T-helper 2 cell (primary cell): ENCODE data around the gene C4orf36.
"Not testable (repeated sequence)": the region's sequence is repeated elsewhere in the genome, so short reads cannot be mapped to it uniquely, and the experiment has no call there.

Experiments
- DNase-seq, 5 experiments: peaks; one replicate each; pipeline versions ENCODE4 v3.0.0 to v3.0.0-alpha.2; 2012 to 2022

The C4orf36 gene

GRCh38 chr4:86917212-86918039, 25.2 kb upstream of the C4orf36 start:
- no peak for DNase-seq

DNA sequence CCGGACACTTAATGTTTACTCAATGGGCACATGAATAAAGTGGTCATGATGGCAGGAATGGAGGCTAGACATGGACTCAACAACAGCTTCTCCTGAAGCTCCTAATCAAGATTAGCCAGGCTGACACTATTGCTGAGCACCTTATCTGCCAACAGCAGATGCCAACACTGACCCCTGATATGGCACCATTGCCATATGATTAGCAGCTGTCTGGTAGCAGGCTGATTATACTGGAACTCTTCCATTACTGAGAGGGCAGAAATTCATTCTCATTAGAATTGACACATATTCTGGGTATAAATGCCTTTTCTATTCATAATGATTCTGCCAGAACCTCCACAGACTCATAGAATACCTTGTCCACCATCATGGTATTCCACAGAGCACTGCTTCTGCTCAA, 24.2 kb upstream of the C4orf36 start:
- no peak for DNase-seq

DNA sequence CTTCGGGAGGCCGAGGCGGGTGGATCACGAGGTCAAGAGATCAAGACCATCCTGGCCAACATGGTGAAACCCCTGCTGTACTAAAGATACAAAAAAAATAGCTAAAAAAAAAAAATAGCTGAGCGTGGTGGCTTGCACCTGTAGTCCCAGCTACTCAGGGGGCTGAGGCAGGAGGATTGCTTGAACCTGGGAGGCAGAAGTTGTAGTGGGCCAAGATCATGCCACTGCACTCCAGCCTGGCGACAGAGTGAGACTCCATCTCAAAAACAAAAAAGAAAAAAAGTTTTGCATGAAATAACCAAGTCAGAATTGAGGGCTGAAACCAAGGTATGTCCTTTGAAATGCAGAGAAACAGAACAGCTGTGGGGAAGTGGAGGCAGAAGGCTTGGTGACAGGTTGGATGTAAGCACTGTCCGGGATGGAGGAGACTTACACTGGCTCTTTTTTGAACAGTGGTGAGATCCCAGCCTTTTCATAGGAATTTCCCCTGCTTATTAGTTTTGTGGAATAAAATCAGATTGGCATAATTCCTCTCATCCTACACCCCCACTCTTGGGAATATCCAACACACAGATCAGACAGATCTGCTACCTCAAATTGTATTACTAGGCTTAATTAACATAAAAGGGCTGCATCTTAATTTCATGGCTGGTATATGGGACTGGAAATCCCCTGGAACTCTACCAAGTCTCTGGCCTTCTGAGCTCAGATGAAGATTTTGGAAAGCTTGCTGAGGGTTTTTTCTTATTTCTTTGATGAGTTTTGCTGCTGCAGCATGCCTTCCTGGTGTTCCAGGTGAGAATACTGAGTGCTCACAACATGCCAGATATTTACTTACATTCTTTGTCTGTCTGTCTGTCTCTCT, 18.8 kb upstream of the C4orf36 start:
- DNase-seq = no peak

- no peak for DNase-seq
Measured at GRCh38 chr4:86910369-86910768, 18.1 kb upstream of the C4orf36 start.

GRCh38 chr4:86909546-86910295, 17.5 kb upstream of the C4orf36 start:
- no peak for DNase-seq

DNA sequence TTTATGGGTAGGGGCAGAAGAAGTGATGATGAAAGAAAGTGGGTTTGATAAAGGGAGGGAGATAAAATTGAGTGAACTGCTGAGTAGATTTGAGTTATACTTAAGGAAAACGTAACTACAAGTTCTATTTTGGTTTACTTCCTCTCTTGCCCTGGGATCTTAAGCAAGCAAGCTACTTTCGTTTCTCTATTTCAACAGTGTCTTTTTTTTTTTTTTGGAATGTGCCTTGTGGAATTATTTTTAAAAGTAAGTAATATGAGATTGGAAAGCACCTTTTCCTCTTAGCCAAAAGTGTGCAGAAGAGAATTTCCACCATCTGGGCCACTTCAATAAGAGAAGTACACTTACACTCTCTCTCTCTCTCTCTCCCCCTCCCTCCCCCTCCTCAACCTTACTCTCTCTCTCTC, 16.0 kb upstream of the C4orf36 start:
- DNase-seq = no peak

DNA sequence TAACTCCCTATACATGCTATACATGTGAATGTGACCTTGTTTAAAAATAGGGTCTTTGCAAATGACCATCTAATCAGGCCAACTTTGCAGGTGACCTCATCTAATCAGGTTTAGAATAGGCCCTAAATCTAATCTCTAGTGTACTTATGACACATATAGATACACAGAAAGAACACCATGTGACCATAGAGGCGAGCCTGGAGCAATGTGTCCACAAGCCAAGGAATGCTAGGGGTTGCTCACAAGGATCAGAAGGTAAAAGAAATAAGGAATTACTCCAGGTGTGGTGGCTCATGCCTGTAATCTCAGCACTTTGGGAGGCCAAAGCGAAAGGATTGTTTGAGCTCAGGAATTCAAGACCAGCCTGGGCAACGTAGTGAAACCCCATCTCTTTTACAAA, 9.6 kb upstream of the C4orf36 start:
- DNase-seq = no peak

DNA sequence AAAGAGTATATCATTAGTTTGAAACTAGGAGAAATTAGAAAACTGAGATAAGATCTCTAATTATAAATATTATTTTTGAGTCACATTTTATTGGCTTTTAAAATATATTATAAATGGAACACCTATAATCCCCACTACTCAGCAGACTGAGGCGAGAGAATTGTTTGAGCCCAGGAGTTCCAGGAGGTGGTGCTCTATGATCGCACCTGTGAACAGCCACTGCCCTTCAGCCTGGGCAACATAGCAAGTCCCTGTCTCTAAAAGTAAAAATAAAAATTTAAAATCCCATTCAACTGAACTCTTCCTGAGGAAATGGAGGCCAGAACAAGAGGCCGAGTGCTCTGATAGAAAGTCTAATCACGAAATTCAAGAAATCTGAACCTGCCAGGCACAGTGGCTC, 6.3 kb upstream of the C4orf36 start:
- no peak for DNase-seq

GRCh38 chr4:86896596-86896995, 4.4 kb upstream of the C4orf36 start:
- DNase-seq = no peak

GRCh38 chr4:86895692-86896488, 3.7 kb upstream of the C4orf36 start:
- peak in 1 of 5 experiments; percentile 71 for DNase-seq

DNA sequence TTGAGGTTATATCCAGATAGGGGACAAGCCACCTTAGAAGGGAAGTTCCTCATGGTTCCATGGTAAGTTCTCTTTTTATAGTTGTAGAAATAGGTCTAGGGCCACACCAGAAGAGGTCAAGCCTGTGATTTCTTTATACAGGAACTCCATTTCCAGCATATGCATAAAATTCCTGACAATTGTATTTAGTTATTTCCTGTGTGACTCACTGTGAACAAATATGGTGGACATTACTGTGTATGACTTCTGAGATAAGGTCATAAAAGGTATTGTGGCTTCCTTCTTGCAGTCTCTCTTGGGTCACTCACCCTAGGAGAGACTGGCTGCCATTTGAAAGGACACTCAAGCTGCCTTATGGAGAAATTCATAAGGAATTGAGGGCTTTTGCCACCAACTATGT, 2.2 kb upstream of the C4orf36 start:
- DNase-seq = no peak

DNA sequence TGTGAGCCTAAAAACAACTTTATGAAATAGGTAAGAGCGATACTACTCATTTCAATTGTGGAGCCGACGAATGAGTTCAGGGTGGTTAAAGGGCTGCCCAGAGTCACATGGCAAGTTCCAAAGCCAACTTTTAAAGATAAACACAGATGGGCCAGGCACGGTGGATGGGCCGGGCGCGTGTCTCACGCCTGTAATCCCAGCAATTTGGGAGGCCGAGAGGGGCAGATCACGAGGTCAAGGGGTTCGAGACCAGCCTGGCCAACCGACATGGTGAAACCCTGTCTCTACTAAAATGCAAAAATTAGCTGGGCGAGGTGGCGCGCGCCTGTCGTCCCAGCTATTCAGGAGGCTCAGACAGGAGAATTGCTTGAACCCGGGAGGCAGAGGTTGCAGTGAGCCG, 914 bp upstream of the C4orf36 start:
- DNase-seq = no peak

DNA sequence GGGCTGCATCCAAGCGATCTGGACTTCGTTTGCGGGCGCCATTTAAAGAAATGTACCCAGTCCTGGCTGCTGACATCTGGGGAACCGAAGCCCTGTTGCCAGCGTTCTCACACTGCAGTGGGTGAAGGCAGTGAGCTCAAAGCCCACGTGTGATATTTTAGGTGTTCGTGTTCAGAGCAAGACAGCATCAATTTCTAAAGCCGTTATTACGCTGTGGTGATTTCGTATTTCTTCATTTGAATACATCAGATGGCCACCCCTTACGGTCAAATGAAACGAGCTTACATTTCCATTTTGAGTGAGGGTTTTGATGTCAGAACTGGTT, 376 bp upstream of the C4orf36 start:
- no peak for DNase-seq

- no peak for DNase-seq
Measured at GRCh38 chr4:86890790-86891189, 1.4 kb downstream of the C4orf36 start.

DNA sequence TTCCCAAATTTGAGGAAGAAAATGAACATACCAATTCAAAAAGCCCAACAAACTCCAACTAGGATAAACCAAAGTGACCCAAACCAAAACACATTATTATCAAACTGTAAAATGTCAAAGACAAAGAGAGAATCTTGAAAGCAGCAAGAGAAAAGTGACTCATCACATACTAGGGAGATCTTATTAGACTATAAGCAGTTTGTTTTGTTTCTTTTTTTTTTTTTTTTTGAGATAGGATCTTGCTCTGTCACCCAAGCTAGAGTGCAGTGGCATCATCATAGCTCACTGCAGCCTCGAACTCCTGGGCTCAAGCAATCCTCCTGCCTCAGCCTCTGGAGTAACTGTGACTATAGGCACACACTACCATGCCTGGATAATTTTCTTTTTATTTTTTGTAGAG, 12.6 kb downstream of the C4orf36 start:
- DNase-seq = no peak

- no peak for DNase-seq
Measured at GRCh38 chr4:86878640-86879039, 13.6 kb downstream of the C4orf36 start.

GRCh38 chr4:86876894-86877685, 15.1 kb downstream of the C4orf36 start:
- DNase-seq = no peak

DNA sequence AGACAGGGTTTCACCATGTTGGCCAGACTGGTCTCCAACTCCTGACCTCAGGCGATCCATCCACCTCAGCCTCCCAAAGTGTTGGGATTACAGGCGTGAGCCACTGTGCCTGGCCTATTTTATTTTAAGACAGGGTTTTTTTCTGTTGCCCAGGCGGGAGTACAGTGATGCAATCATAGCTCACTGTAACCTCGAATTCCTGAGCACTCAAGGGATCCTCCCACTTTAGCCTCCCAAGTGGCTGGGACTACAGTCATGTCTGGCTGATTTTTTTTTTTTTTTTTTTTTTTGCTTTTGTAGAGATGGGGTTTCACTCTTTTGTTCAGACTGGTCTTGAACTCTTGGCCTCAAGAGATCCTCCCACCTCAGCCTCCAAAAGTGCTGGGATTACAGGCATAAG, 16.8 kb downstream of the C4orf36 start:
- DNase-seq = not testable (repeated sequence)

GRCh38 chr4:86872135-86872534, 20.1 kb downstream of the C4orf36 start:
- no peak for DNase-seq

DNA sequence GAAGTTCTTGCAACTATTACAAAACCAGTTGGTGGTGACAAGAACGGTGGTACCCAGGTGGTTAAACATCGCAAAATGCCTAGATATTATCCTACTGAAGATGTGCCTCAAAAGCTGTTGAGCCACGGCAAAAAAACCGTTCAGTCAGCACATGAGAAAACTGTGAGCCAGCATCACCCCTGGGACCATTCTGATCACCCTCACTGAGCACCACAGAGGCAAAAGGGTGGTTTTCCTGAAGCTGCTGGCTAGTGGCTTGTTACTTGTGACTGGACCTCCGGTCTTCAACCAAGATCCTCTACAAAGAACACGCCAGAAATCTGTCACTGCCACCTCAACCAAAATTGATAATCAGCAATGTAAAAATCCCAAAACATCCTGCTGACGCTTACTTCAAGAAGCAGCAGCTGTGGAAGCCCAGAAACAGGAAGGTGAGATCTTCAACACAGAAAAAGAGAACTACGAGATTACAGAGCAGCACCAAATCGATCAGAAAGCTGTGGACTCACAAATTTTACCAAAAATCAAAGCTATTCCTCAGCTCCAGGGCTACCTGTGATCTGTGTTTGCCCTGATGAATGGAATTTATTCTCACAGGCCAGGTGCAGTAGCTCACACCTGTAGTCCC, 21.7 kb downstream of the C4orf36 start:
- no peak for DNase-seq
